ENCODE measurements around the gene THAP4.
A peak's percentile ranks its signal among the peaks of the same experiment; 100 is the strongest.

The THAP4 gene

DNA sequence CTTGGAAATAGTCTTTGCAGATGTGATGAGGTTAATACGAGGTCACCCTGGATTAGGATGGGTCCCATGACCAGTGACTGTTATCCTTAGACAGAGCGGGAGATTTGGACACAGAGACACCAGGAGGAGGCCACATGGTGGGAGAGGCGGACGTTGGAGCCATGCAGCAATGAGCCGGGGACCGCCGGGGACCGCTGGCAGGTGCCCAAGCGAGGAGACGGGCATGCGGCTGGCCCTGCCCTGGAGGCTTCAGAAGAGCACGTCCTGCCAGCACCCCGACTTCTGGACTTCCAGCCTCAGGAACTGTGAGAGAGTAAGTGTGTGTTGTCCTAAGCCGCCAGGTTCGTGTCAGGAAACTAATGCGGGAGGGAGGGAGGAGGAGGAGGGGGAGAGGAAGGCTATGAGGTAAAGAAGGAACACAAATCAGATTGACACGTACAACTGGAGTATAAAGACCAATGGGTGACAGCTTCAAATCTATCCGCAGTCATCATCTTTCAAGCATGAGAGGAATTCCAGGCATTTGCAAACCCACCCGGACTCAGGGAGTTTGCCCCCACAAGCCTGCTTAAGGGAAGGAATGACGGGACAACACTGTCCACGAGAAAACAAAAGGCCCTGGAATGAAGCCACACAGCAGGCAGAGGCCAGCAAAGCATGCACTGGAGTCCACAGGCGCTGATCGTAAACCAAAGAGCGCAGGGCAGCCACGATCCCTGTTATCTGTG, 90.0 kb downstream of the THAP4 start:
- no peak for DNase-seq (ENCODE audit: extremely low read depth, low read depth)
- no peak overlapping the region for H3K4me3 ChIP-seq (replicated peaks; ENCODE audit: low read depth, low read length)
- TF ChIP-seq, protein P1, sequence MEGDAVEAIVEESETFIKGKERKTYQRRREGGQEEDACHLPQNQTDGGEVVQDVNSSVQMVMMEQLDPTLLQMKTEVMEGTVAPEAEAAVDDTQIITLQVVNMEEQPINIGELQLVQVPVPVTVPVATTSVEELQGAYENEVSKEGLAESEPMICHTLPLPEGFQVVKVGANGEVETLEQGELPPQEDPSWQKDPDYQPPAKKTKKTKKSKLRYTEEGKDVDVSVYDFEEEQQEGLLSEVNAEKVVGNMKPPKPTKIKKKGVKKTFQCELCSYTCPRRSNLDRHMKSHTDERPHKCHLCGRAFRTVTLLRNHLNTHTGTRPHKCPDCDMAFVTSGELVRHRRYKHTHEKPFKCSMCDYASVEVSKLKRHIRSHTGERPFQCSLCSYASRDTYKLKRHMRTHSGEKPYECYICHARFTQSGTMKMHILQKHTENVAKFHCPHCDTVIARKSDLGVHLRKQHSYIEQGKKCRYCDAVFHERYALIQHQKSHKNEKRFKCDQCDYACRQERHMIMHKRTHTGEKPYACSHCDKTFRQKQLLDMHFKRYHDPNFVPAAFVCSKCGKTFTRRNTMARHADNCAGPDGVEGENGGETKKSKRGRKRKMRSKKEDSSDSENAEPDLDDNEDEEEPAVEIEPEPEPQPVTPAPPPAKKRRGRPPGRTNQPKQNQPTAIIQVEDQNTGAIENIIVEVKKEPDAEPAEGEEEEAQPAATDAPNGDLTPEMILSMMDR (IDR thresholded peaks at IDR 0.05; ENCODE audit: low read depth, low read length, missing control alignments), result no peak

DNA sequence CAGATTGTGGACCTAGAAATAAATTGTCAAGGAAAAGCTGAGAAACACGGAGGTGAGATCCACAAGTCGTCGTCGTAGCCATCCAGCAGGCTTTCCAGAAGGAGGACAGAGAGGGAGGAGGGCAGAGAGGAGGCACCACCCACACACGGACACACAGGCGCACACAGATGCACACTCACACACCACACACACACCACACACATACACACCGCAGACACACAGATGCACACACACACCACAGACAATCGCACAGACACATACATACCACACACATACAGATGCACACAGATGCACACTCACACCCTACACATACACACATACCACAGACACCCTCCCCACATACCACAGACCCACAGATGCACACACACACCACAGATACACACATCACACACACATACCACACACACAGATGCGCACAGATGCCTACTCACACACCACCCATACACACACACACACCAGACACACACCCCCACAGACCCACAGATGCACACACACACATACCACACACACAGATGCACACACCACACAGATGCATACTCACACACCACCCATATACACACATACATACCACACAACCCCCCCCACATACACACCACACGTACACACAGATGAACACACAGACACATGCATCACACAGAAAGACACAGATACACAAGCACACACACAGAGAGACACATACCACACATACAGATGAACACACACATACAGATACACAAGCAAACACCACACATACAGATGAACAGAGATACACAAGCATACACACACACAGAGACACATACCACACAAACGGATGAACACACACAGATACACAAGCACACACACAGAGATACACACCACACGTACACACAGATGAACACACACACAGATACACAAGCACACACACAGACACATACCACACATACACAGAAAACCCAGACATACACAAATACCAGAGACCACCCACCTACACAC, 91.2 kb downstream of the THAP4 start:
- no peak for DNase-seq (ENCODE audit: extremely low read depth, low read depth)
- TF ChIP-seq, protein P1 (IDR thresholded peaks at IDR 0.05; ENCODE audit: low read depth, low read length, missing control alignments), result no peak
- no peak overlapping the region for H3K4me3 ChIP-seq (replicated peaks; ENCODE audit: low read depth, low read length)

DNA sequence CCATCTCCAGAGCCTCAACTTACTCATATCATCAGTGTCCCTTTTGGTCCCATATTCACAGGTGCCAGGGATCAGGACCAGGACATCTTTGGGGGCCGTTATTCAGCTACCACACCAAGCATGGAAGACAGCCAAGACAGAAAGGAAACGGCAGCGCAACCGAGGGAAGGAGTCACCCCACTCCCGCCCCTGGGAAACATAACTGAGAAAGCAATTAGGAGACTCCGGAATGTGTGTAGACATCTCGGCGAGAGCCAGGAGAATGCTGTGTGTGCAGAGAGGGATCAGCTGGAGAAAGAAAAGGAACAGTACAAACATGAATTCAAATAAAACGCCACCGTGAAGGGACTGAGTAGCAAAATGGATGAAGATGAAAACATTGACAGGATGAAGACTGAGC, 91.9 kb downstream of the THAP4 start:
- TF ChIP-seq, protein P1 (IDR thresholded peaks at IDR 0.05; ENCODE audit: low read depth, low read length, missing control alignments), result no peak
- no peak for DNase-seq (ENCODE audit: extremely low read depth, low read depth)

DNA sequence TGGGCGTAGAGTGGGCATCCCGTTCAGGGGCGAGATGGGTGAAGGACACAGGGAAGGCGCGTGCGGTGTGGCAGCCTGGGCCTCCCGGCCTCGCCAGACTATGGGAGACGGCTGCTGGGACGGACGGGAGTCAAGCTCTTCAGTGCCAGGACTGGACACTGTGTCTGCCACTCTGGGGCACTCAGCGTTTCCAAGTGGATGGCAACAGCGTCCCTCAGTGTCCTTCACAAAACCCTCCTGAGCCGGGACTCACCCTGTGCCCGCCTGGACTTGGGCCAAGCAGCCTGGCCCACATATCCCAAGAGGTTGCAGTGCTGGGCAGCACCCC, 94.7 kb downstream of the THAP4 start:
- TF ChIP-seq, protein P1 (IDR thresholded peaks at IDR 0.05; ENCODE audit: low read depth, low read length, missing control alignments), result no peak
- DNase-seq (ENCODE audit: extremely low read depth, low read depth), result no peak
- no peak overlapping the region for H3K4me3 ChIP-seq (replicated peaks; ENCODE audit: low read depth, low read length)

More for the DNA sequence above, 91.9 kb downstream of the THAP4 start:
- H3K4me3 ChIP-seq (replicated peaks; ENCODE audit: low read depth, low read length), result no peak overlapping the region

DNA sequence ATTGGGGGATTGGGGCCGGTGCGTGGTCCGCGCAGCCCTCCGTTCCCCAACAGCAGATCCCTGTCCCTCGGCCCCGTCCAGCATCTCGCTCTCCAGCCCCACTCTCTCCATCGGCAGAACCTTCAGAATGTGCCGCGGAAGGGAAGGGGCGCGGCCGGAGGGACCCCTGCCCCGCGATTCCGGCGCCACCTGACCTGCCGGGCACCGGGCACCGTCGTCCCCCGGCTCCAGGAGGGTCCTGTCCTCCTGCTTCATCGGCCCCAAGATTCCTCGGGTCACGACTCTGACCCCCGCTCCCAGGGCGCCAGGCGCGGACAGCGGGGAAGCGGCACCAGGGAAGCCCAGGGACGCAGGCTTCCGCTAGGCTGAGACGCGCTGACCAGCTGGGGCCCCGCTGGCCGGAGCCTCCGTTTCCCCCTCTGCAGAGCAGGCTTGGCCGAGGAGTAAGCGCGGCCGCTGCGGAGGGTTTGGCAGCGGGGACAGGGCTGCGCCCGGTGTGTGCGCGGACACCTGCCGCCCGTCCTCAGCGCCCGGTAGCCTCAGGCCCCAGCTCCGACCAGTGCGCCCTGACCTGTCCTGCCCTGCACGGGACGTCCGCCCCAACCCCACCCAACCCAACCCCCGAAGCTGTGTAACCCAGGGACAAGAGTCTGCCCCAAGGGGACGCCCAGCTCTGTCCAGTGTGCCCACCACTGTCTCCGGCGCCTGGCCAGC, 95.2 kb downstream of the THAP4 start:
- TF ChIP-seq, protein P1 (IDR thresholded peaks at IDR 0.05; ENCODE audit: low read depth, low read length, missing control alignments), result no peak
- DNase-seq (ENCODE audit: extremely low read depth, low read depth), result no peak
- H3K4me3 ChIP-seq (replicated peaks; ENCODE audit: low read depth, low read length), result 0 out of 2 replicates have a peak overlapping the region, but pooled peaks have one; percentile 13

DNA sequence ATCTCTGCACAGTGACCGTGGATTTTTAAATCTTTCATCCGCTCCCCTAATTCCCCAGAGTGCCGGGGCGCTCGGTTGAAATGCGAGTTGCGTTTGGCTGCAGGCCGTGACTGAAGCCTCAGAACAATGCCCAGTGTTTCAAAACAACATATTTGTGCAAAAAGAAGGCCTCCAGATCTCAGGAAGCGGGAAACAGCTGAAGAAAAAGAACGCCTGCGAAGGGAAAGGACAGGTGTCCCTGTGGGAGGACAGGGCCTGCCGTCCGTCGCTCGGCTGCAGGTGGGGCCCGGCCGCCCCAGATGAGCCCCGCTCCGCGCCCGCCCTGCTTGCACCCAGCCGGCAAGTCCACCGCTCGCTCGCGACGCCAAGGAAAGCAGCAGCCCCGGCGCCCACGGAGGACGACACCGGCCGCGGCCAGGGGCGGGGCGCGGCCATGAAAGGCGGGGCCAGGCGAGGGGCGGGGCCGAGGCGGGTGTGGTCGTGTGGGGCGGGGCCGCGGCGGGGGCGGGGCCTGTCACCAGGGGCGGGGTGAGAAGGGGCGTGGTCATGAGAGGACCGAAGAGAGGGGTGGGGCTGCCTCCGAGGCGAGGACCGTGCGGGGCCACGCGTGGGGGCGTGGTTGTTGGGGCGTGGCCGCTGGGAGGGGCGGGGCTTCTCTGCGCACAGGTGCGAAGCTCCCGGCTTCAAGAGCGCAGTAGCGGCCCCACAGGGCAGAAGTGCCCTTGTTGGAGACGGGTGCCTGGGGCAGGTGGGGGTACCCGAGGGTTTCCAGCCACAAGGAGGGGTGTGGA, 96.0 kb downstream of the THAP4 start:
- TF ChIP-seq, protein P1 (IDR thresholded peaks at IDR 0.05; ENCODE audit: low read depth, low read length, missing control alignments), result no peak
- peak overlapping the region; percentile 33 for H3K4me3 ChIP-seq (replicated peaks; ENCODE audit: low read depth, low read length)

More for the DNA sequence above, 96.0 kb downstream of the THAP4 start:
- no peak for DNase-seq (ENCODE audit: extremely low read depth, low read depth)

Measured in HFF-Myc (cell line).